CD14-positive monocyte (primary cell): ENCODE results near the gene CYP3A5. TPM values are rescaled to one million over a fixed set of nuclear protein-coding genes. Genes with fewer than 3 reads are reported as not detected.
"Not testable (repeated sequence)": the region's sequence is repeated elsewhere in the genome, so short reads cannot be mapped to it uniquely, and the experiment has no call there.

Experiments used
- DNase-seq, 3 donors: peaks; one replicate each; pipeline ENCODE4 v3.0.0-alpha.2; 2011 to 2022
- H2AFZ ChIP-seq: 2 replicates; pipeline ENCODE4 v1.6.0; 2012; ENCODE audit warnings: mild to moderate bottlenecking, low read depth, low read length, inconsistent platforms; ENCODE audit not compliant: insufficient read depth, poor library complexity, severe bottlenecking
- H3K27ac ChIP-seq, 2 donors: 1 replicate in 1 of 2; 2 replicates in 1 of 2; pipeline ENCODE4 v1.5.1; 2012 to 2013; ENCODE audit warnings: low read length in 2 of 2, control low read depth in 1 of 2, inconsistent platforms in 1 of 2, low read depth in 1 of 2, mild to moderate bottlenecking in 1 of 2
- H3K27me3 ChIP-seq, 2 donors: one replicate each; pipeline versions ENCODE4 v1.6.0 to v1.6.1; 2011 to 2013; ENCODE audit warnings: low read length in 2 of 2; ENCODE audit not compliant: control insufficient read depth in 2 of 2, insufficient read depth in 2 of 2
- H3K36me3 ChIP-seq, 2 donors: replicated peaks in 1 of 2; 1 replicate in 1 of 2; 2 replicates in 1 of 2; pipeline versions ENCODE4 v1.5.1 to v1.6.1; 2012 to 2013; ENCODE audit warnings: low read length in 2 of 2, control low read depth in 1 of 2, inconsistent platforms in 1 of 2, mild to moderate bottlenecking in 1 of 2; ENCODE audit not compliant: insufficient read depth in 2 of 2, control insufficient read depth in 1 of 2
- H3K4me1 ChIP-seq, 2 donors: 1 replicate in 1 of 2; 2 replicates in 1 of 2; pipeline versions ENCODE4 v1.5.1 to v1.6.1; 2012 to 2013; ENCODE audit warnings: low read length in 2 of 2, control low read depth in 1 of 2, inconsistent platforms in 1 of 2, mild to moderate bottlenecking in 1 of 2, moderate library complexity in 1 of 2; ENCODE audit not compliant: insufficient read depth in 2 of 2, control insufficient read depth in 1 of 2
- H3K4me2 ChIP-seq: replicated peaks from 2 replicates; pipeline ENCODE3; 2012; ENCODE audit warnings: low read length, moderate library complexity, mild to moderate bottlenecking; ENCODE audit not compliant: poor library complexity, severe bottlenecking; ENCODE audit errors: extremely low read depth
- H3K4me3 ChIP-seq, 3 experiments: fragments of 200-600 bp in 1 of 3; sonication (generic) in 1 of 3; replicated peaks in 1 of 3; 1 replicate in 2 of 3; 2 replicates in 1 of 3; pipeline ENCODE4 v1.5.1; 2011 to 2013; ENCODE audit warnings: low read length in 3 of 3, mild to moderate bottlenecking in 3 of 3, control low read depth in 2 of 3, low read depth in 2 of 3, inconsistent platforms in 1 of 3, moderate library complexity in 1 of 3
- H3K79me2 ChIP-seq: 2 replicates; pipeline ENCODE4 v1.6.0; 2012; ENCODE audit warnings: mild to moderate bottlenecking, control low read depth, inconsistent platforms, low read length, moderate library complexity; ENCODE audit not compliant: insufficient read depth
- H3K9ac ChIP-seq: 2 replicates; pipeline ENCODE4 v1.6.0; 2017; ENCODE audit warnings: low read length, mild to moderate bottlenecking; ENCODE audit not compliant: insufficient read depth, poor library complexity, severe bottlenecking
- H3K9me3 ChIP-seq, 2 donors: replicated peaks in 1 of 2; 1 replicate in 1 of 2; 2 replicates in 1 of 2; pipeline versions ENCODE4 v1.5.1 to v1.6.1; 2012 to 2013; ENCODE audit warnings: low read length in 2 of 2, control low read depth in 1 of 2; ENCODE audit not compliant: control insufficient read depth in 1 of 2, insufficient read depth in 1 of 2
- H4K20me1 ChIP-seq: 2 replicates; pipeline ENCODE4 v1.6.0; 2012; ENCODE audit warnings: mild to moderate bottlenecking, low read length, control low read depth, moderate library complexity; ENCODE audit not compliant: insufficient read depth
- H3K27ac Mint-ChIP-seq, 7 donors: one replicate each; pipeline ENCODE4 v1.8.0; 2020; ENCODE audit warnings: mild to moderate bottlenecking in 7 of 7, mixed read lengths in 7 of 7, moderate library complexity in 6 of 7, inconsistent platforms in 2 of 7
- H3K27me3 Mint-ChIP-seq, 3 donors: one replicate each; pipeline ENCODE4 v1.8.0; 2021 to 2022; ENCODE audit warnings: low read depth in 3 of 3, mild to moderate bottlenecking in 3 of 3, mixed read lengths in 3 of 3, moderate library complexity in 3 of 3, inconsistent platforms in 1 of 3
- H3K36me3 Mint-ChIP-seq, 2 donors: one replicate each; pipeline ENCODE4 v1.8.0; 2020; ENCODE audit warnings: mixed read lengths in 2 of 2, inconsistent platforms in 1 of 2, mild to moderate bottlenecking in 1 of 2
- H3K4me1 Mint-ChIP-seq: one replicate; pipeline ENCODE4 v1.8.0; 2020; ENCODE audit warnings: mild to moderate bottlenecking, mixed read lengths
- H3K4me3 Mint-ChIP-seq, 2 donors: one replicate each; pipeline ENCODE4 v1.8.0; 2020; ENCODE audit warnings: mild to moderate bottlenecking in 2 of 2, mixed read lengths in 2 of 2, moderate library complexity in 1 of 2
- H3K9me3 Mint-ChIP-seq, 7 donors: one replicate each; pipeline ENCODE4 v1.8.0; 2020 to 2022; ENCODE audit warnings: mixed read lengths in 7 of 7, mild to moderate bottlenecking in 6 of 7, moderate library complexity in 6 of 7, inconsistent platforms in 2 of 7
- WGBS: methylation state at CpG from one replicate; pipeline ENCODE4 v1.1.5; 2013; ENCODE audit warnings: missing lambda C conversion rate; ENCODE audit not compliant: insufficient coverage; 5-methylcytosine and 5-hydroxymethylcytosine counted together
- intact Hi-C, 2 donors: fragments of 100-400 bp; cut with micrococcal nuclease; formaldehyde crosslinking; loops; one replicate each; pipeline versions ENCODE4 v1.15.0 to v1.15.1; 2023
- polyA plus RNA-seq, 3 donors: library from polyadenylated mRNA; depleted of rRNA in 1 of 3; unstranded in 2 of 3; stranded (reverse) in 1 of 3; fragments of 300-500 nt in 2 of 3; fragments of >200 nt in 1 of 3; fragmentation: Illumina TruSeq in 2 of 3; gene quantifications; 1 replicate in 2 of 3; 2 replicates in 1 of 3; pipeline ENCODE4 v1.2.3, GENCODE V29; 2012 to 2021
- TF ChIP-seq, protein P1 (sequence below): fragments of 200-600 bp; IDR thresholded peaks from one replicate; pipeline ENCODE4 v1.8.0; 2022; ENCODE audit warnings: antibody characterized with exemption, mild to moderate bottlenecking

Gene CYP3A5
- polyA plus RNA-seq, 3 donors, result 0.05 TPM; not detected in 2

DNA sequence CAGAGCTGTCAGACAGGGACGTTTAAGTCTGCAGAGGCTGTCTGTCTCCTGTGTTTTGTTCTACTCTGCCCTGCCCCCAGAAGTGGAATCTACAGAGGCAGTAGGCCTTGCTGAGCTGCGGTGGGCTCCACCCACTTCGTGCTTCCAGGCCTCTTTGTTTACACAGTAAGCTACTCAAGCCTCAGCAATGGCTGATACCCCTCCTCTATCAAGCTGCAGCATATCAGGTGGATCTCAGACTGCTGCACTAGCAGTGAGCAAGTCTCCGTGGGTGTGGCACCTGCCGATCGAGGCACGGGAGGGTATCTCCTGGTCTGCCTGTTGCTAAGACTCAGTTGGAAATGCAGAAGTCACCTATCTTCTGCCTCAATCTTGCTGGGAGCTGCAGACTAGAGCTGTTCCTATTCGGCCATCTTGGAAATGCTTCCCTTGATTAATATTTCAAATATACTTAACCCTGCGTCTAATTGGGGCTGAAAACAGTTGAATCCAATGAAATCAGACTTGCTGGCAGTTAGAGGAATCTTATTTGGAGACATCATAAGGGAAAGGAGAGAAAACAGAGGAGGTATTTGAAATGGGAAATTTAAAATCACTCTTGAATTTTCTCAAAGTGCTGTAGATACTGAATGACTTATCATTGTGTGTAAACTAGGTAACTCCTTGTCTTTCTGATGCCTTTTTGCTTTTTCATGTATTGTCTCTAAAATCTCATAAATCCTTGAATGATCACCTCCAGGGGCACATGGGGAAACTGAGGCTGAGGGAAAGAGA lies 13.8 kb upstream of the CYP3A5 start:
- Histone ChIP-seq H2AFZ (no peak overlapping the region), H3K27ac (no peak overlapping the region), H3K4me1 (no peaks in the 10 kb centered on the region), H3K9ac (no peak overlapping the region), H3K36me3 (no peaks in the 10 kb centered on the region), H3K27me3 (no peaks in the 10 kb centered on the region), H3K4me3 (no peak overlapping the region), H4K20me1 (no peaks in the 10 kb centered on the region), H3K4me2 (no peak overlapping the region), H3K79me2 (no peaks in the 10 kb centered on the region), H3K9me3 (no peaks in the 10 kb centered on the region)
- Mint-ChIP-seq H3K27me3 (peaks cover 0 to 5% (median 0%) of the 10 kb centered on the region in 3 donors), H3K4me1 (no peaks in the 10 kb centered on the region), H3K9me3 (peaks cover 5 to 16% (median 8%) of the 10 kb centered on the region in 7 donors), H3K27ac (no peak overlapping the region), H3K36me3 (no peaks in the 10 kb centered on the region), H3K4me3 (no peak overlapping the region)
- DNase-seq, result no peak
- 76% methylated on average over 7 of the region's 9 CpGs for WGBS
- TF ChIP-seq, protein P1, sequence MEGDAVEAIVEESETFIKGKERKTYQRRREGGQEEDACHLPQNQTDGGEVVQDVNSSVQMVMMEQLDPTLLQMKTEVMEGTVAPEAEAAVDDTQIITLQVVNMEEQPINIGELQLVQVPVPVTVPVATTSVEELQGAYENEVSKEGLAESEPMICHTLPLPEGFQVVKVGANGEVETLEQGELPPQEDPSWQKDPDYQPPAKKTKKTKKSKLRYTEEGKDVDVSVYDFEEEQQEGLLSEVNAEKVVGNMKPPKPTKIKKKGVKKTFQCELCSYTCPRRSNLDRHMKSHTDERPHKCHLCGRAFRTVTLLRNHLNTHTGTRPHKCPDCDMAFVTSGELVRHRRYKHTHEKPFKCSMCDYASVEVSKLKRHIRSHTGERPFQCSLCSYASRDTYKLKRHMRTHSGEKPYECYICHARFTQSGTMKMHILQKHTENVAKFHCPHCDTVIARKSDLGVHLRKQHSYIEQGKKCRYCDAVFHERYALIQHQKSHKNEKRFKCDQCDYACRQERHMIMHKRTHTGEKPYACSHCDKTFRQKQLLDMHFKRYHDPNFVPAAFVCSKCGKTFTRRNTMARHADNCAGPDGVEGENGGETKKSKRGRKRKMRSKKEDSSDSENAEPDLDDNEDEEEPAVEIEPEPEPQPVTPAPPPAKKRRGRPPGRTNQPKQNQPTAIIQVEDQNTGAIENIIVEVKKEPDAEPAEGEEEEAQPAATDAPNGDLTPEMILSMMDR, result no peak
- intact Hi-C loops, result loop anchor here in 1 of 2 donors (5.0 kb wide), 1 partner anchor 79 kb away; no protein-coding TSS in a partner anchor

DNA sequence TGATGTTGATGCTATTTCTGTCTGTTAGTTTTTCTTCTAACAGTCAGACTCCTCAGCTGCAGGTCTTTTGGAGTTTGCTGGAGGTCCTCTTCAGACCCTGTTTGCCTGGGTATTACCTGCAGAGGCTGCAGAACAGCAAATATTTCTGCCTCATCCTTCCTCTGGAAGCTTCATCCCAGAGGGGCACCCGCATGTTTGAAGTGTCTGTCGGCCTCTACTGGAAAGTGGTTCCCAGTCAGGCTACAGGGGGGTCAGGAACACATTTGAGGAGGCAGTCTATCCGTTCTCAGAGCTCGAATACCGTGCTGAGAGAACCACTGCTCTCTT lies 13.3 kb upstream of the CYP3A5 start:
- no peaks in the 10 kb centered on the region for H3K36me3 Mint-ChIP-seq
- no peak overlapping the region for H3K4me3 ChIP-seq
- peaks cover 8 to 16% (median 8%) of the 10 kb centered on the region in 7 donors for H3K9me3 Mint-ChIP-seq
- no peaks in the 10 kb centered on the region for H4K20me1 ChIP-seq
- 85% methylated on average over 5 of the region's 5 CpGs for WGBS
- no peak overlapping the region for H3K9ac ChIP-seq
- H3K27ac ChIP-seq, result no peak overlapping the region
- DNase-seq, result no peak
- H3K36me3 ChIP-seq, result no peaks in the 10 kb centered on the region
- H3K4me1 Mint-ChIP-seq, result no peaks in the 10 kb centered on the region
- no peak overlapping the region for H3K27ac Mint-ChIP-seq
- H3K4me1 ChIP-seq, result no peaks in the 10 kb centered on the region
- no peaks in the 10 kb centered on the region for H3K9me3 ChIP-seq
- TF ChIP-seq, protein P1, result no peak
- H3K4me3 Mint-ChIP-seq, result no peak overlapping the region
- intact Hi-C loops, result loop anchor here in 1 of 2 donors (5.0 kb wide), 1 partner anchor 79 kb away; no protein-coding TSS in a partner anchor
- no peak overlapping the region for H2AFZ ChIP-seq
- no peaks in the 10 kb centered on the region for H3K79me2 ChIP-seq
- H3K4me2 ChIP-seq, result no peak overlapping the region
- H3K27me3 Mint-ChIP-seq, result peaks cover 0 to 8% (median 0%) of the 10 kb centered on the region in 3 donors
- no peaks in the 10 kb centered on the region for H3K27me3 ChIP-seq

DNA sequence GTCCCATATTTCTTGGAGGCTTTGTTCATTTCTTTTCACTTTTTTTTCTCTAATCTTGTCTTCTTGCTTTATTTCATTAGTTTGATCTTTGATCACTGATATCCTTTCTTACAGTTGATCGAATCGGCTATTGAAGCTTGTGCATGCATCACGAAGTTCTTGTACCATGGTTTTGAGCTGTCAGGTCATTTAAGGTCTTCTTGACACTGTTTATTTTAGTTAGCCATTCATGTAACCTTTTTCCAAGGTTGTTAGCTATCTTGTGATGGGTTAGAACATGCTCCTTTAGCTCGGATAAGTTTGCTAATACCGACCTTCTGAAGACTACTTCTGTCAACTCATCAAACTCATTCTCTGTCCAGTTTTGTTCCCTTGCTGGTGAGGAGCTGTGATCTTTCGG lies 12.8 kb upstream of the CYP3A5 start:
- not testable (repeated sequence) for H3K79me2 ChIP-seq, H4K20me1 ChIP-seq, H3K27me3 ChIP-seq, H3K36me3 ChIP-seq, H3K36me3 Mint-ChIP-seq, H3K9me3 ChIP-seq, H3K27ac ChIP-seq, H3K4me1 ChIP-seq, H2AFZ ChIP-seq, H3K9ac ChIP-seq, H3K4me3 ChIP-seq, H3K4me1 Mint-ChIP-seq, H3K4me3 Mint-ChIP-seq, H3K27me3 Mint-ChIP-seq, H3K4me2 ChIP-seq, DNase-seq, H3K27ac Mint-ChIP-seq
- intact Hi-C loops, result loop anchor here in 1 of 2 donors (5.0 kb wide), 1 partner anchor 80 kb away; no protein-coding TSS in a partner anchor
- H3K9me3 Mint-ChIP-seq, result peaks cover 8 to 17% (median 9%) of the 10 kb centered on the region in 7 donors
- WGBS, result no CpG with 5 or more reads among the region's 6 CpGs
